ENCODE data around the gene NAV2. TPM values are rescaled to one million over a fixed set of nuclear protein-coding genes. Genes with fewer than 3 reads are reported as not detected.
A peak's percentile ranks its signal among the peaks of the same experiment; 100 is the strongest.

The NAV2 gene
- total RNA-seq, 1 donor from 2014 or later = 11.1 TPM

DNA sequence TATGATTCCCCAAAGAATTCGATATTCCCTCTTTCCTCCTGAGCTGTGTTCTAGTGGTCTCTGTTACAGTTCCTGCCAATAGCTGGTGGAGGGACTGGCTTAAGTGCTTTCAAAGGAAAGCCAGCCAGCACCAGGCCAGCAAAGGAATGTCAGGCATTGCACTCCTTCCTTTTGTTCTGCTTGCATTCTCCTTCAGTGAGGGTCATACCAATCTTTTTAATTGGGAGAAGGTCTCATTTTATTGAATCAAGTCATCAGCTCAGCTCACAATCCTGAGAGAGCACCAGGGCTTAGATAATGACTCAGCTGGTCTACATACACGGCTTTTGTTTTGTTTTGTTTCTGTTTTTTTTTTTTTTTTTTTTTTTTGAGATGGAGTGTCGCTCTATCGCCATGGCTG lies 222.9 kb downstream of the NAV2 start:
- Histone ChIP-seq H3K27me3 (ENCODE audit: control insufficient read depth, insufficient read depth, low read length) (no peaks in the 10 kb centered on the region), H3K36me3 (ENCODE audit: control insufficient read depth, insufficient read depth, low read length) (no peaks in the 10 kb centered on the region), H3K4me3 (ENCODE audit: low read depth, low read length) (no peak overlapping the region)
- TF ChIP-seq, protein P1, sequence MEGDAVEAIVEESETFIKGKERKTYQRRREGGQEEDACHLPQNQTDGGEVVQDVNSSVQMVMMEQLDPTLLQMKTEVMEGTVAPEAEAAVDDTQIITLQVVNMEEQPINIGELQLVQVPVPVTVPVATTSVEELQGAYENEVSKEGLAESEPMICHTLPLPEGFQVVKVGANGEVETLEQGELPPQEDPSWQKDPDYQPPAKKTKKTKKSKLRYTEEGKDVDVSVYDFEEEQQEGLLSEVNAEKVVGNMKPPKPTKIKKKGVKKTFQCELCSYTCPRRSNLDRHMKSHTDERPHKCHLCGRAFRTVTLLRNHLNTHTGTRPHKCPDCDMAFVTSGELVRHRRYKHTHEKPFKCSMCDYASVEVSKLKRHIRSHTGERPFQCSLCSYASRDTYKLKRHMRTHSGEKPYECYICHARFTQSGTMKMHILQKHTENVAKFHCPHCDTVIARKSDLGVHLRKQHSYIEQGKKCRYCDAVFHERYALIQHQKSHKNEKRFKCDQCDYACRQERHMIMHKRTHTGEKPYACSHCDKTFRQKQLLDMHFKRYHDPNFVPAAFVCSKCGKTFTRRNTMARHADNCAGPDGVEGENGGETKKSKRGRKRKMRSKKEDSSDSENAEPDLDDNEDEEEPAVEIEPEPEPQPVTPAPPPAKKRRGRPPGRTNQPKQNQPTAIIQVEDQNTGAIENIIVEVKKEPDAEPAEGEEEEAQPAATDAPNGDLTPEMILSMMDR (IDR thresholded peaks at IDR 0.05; ENCODE audit: insufficient read depth, low read length, severe bottlenecking) = no peak
- FAIRE-seq (peak; percentile 52), DNase-seq (ENCODE audit: low read depth) (peak; percentile 17)

GRCh38 chr11:19936461-19936860 lies 223.8 kb downstream of the NAV2 start:
- TF ChIP-seq, protein P1 (IDR thresholded peaks at IDR 0.05; ENCODE audit: insufficient read depth, low read length, severe bottlenecking) = no peak
- Histone ChIP-seq H3K36me3 (ENCODE audit: control insufficient read depth, insufficient read depth, low read length) (no peaks in the 10 kb centered on the region), H3K27me3 (ENCODE audit: control insufficient read depth, insufficient read depth, low read length) (no peaks in the 10 kb centered on the region), H3K4me3 (ENCODE audit: low read depth, low read length) (no peak overlapping the region)
- DNase-seq (ENCODE audit: low read depth) (no peak), FAIRE-seq (no peak)

DNA sequence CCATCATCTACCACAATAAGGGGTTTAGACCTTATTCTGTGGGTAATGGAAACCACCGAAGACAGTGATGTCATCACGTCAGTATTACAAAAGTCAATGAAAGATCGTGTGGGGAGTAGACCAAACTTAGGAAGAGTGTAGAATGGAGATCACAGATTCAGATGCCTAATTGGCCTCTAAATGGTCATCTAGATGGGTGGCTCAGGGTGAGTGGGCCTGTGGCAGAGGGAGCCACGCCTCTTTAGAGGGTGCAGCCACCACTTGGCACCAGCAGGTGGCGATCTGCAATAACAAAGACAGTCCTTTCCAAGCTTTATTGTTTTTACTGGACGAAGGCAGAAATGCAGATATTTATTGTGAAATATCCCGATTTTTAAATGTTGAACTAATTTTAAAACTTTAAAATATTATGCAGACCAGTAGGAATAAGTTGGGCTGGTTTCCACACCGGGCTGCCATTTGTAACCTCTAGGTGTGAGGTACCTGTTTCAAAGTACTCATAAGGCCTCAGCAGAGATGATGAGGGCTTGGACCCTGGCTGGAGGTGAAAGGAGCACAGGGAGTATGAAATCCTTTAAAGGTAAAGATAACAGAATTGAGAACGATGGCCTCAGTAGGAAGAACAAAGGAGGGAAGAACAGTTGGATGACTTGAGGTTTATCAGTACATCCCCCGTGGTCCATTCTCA lies 225.7 kb downstream of the NAV2 start:
- TF ChIP-seq, protein P1 (IDR thresholded peaks at IDR 0.05; ENCODE audit: insufficient read depth, low read length, severe bottlenecking) = peak; percentile 82
- no peak overlapping the region for H3K4me3 ChIP-seq (ENCODE audit: low read depth, low read length)
- FAIRE-seq = peak; percentile 23
- DNase-seq (ENCODE audit: low read depth) = peak; percentile 55
- no peaks in the 10 kb centered on the region for H3K27me3 ChIP-seq (ENCODE audit: control insufficient read depth, insufficient read depth, low read length)
- no peaks in the 10 kb centered on the region for H3K36me3 ChIP-seq (ENCODE audit: control insufficient read depth, insufficient read depth, low read length)

DNA sequence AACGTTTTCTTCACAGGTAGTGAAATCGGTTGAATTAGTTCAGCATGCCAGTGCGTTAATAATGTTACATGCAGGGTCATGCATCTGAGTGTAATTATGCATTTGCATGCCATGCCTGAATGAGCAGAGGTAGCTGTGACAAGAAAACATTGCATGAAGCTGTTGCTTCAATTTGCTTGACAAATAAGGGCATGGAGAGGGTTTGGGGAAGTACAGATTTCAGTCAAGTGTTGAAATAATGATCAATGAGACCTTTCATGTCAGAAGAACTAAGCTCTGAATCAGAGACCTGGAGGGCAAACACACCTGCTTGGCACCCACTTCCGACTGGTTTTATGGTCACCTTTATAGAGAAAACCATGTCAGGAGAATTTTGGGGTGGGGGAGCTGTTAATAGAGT lies 226.2 kb downstream of the NAV2 start:
- FAIRE-seq = peak; percentile 70
- DNase-seq (ENCODE audit: low read depth) = peak; percentile 58
- no peak overlapping the region for H3K4me3 ChIP-seq (ENCODE audit: low read depth, low read length)
- H3K27me3 ChIP-seq (ENCODE audit: control insufficient read depth, insufficient read depth, low read length) = no peaks in the 10 kb centered on the region
- H3K36me3 ChIP-seq (ENCODE audit: control insufficient read depth, insufficient read depth, low read length) = no peaks in the 10 kb centered on the region
- TF ChIP-seq, protein P1 (IDR thresholded peaks at IDR 0.05; ENCODE audit: insufficient read depth, low read length, severe bottlenecking) = no peak

DNA sequence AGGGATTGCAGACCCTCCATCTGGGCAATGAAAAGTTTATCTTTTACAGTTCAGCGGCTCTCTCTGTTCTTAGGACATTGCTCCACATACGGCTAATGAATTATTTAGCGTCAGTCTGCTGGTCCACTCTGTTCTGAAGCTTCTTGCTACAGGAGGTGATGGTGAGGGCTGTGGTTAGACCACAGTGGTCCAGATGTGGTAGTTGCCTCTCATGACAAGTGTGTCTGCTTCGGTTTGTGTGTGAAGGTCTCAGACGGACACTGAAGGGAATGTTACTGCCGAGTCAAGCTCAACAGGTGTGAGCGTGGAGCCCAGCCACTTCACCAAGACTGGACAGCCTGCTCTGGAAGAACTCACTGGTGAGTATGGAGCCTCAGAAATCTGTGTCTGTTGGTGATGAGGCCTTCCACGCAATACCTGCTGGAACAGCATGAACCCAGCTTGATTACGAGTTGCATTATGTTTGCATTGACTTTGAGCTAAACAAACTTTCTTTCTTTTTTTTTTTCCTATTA lies 226.8 kb downstream of the NAV2 start:
- no peaks in the 10 kb centered on the region for H3K36me3 ChIP-seq (ENCODE audit: control insufficient read depth, insufficient read depth, low read length)
- H3K27me3 ChIP-seq (ENCODE audit: control insufficient read depth, insufficient read depth, low read length) = no peaks in the 10 kb centered on the region
- TF ChIP-seq, protein P1 (IDR thresholded peaks at IDR 0.05; ENCODE audit: insufficient read depth, low read length, severe bottlenecking) = no peak
- H3K4me3 ChIP-seq (ENCODE audit: low read depth, low read length) = no peak overlapping the region
- DNase-seq (ENCODE audit: low read depth) (no peak), FAIRE-seq (peak; percentile 62)

GRCh38 chr11:19940831-19941230 lies 228.2 kb downstream of the NAV2 start:
- H3K27me3 ChIP-seq (ENCODE audit: control insufficient read depth, insufficient read depth, low read length) = no peaks in the 10 kb centered on the region
- no peak for FAIRE-seq
- TF ChIP-seq, protein P1 (IDR thresholded peaks at IDR 0.05; ENCODE audit: insufficient read depth, low read length, severe bottlenecking) = no peak
- H3K4me3 ChIP-seq (ENCODE audit: low read depth, low read length) = no peak overlapping the region
- DNase-seq (ENCODE audit: low read depth) = no peak
- H3K36me3 ChIP-seq (ENCODE audit: control insufficient read depth, insufficient read depth, low read length) = no peaks in the 10 kb centered on the region

Measured in bronchial epithelial cell (primary cell).